ENCODE results near the gene TMEM123. TPM values are rescaled to one million over a fixed set of nuclear protein-coding genes. Genes with fewer than 3 reads are reported as not detected.

TMEM123 gene
- total and polyA plus RNA-seq, 2 of the 4 experiments (the other 2 are of a cell fraction) = 96.9 to 127 TPM

DNA sequence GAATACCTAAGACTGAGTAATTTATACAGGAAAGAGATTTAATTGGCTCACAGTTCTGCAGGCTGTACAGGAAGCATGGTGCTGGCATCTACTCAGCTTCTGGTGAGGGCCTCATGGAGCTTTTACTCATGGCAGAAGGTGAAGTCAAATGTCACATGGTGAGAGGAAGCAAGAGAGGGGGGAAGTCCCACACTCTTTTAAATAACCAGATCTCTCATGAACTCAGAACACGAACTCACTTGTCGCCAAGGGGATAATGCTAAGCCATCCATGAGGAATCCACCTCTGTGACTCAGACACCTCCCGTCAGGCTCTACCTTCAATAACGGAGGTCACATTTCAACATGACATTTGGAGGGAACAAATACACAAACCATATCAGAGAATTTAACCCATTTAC, 63.3 kb downstream of the TMEM123 start:
- ChIA-PET POLR2A (ENCODE audit: unreplicated experiment) (no interaction called here), CTCF (no interaction called here)
- no TSS peak for BruUV-seq (replicated peaks)
- dilution Hi-C loops (cut with HindIII; ENCODE audit: low sequenced_read_pairs, unreplicated experiment) (no loop called here), in situ Hi-C loops (cut with MboI; ENCODE audit: low sequenced_read_pairs) (loop anchor here (25.0 kb wide), 1 partner anchor 102 kb away; no protein-coding TSS in a partner anchor), intact Hi-C loops (cut with micrococcal nuclease) (no loop called here)
- Histone ChIP-seq H2AFZ (replicated peaks; ENCODE audit: low read length, poor library complexity) (no peak overlapping the region), H3K9me1 (ENCODE audit: insufficient read depth, low read length) (peaks cover 16% of the 10 kb centered on the region; the same call in 1 of the 2 replicates), H3K18ac (ENCODE audit: low read depth, low read length) (no peak overlapping the region), H3K36me3 (ENCODE audit: control insufficient read depth, insufficient read depth, low read length) (peaks cover 37% of the 10 kb centered on the region), H3K79me1 (ENCODE audit: low read depth in 1 of 2, low read length in 2 of 2) (peaks cover 23 to 62% of the 10 kb centered on the region in 2 experiments), H3K27ac (ENCODE audit: insufficient read depth, low read length) (no peak overlapping the region), H2BK15ac (ENCODE audit: low read depth, low read length) (no peak overlapping the region), H3K4ac (ENCODE audit: low read depth, low read length) (no peak overlapping the region), H2AK5ac (ENCODE audit: low read depth, low read length) (no peak overlapping the region), H3K9ac (ENCODE audit: low read depth, low read length) (no peak overlapping the region), H3K56ac (ENCODE audit: extremely low read depth, insufficient read depth, low read length) (no peak overlapping the region), H2BK5ac (ENCODE audit: low read depth, low read length, poor library complexity, severe bottlenecking) (no peak overlapping the region), H4K5ac (ENCODE audit: low read depth, low read length) (no peak overlapping the region), H4K8ac (ENCODE audit: low read depth in 2 of 2, low read length in 2 of 2) (no peak overlapping the region), H3K4me3 (ENCODE audit: insufficient read depth, low read depth, low read length) (no peak overlapping the region), H4K91ac (ENCODE audit: insufficient read depth, low read depth, low read length) (no peak overlapping the region), H3K14ac (replicated peaks; ENCODE audit: low read depth, low read length) (no peak overlapping the region), H3K9me3 (ENCODE audit: control insufficient read depth, insufficient read depth, low read length) (no peaks in the 10 kb centered on the region), H2BK20ac (ENCODE audit: low read depth, low read length) (no peak overlapping the region), H2BK120ac (ENCODE audit: low read depth, low read length) (no peak overlapping the region), H3K4me1 (ENCODE audit: control insufficient read depth, insufficient read depth, low read length) (no peaks in the 10 kb centered on the region), H4K20me1 (ENCODE audit: insufficient read depth, low read length) (peaks cover 29% of the 10 kb centered on the region), H3K23ac (ENCODE audit: low read depth, low read length) (no peak overlapping the region), H3K27me3 (ENCODE audit: control insufficient read depth, insufficient read depth, low read length) (no peaks in the 10 kb centered on the region), H3K4me2 (ENCODE audit: low read depth, low read length) (no peak overlapping the region), H2AK9ac (replicated peaks; ENCODE audit: low read depth, low read length, poor library complexity) (no peak overlapping the region)
- DNase-seq (no peak), ATAC-seq (ENCODE audit: low read depth) (no peak)
- TF ChIP-seq, protein P1, sequence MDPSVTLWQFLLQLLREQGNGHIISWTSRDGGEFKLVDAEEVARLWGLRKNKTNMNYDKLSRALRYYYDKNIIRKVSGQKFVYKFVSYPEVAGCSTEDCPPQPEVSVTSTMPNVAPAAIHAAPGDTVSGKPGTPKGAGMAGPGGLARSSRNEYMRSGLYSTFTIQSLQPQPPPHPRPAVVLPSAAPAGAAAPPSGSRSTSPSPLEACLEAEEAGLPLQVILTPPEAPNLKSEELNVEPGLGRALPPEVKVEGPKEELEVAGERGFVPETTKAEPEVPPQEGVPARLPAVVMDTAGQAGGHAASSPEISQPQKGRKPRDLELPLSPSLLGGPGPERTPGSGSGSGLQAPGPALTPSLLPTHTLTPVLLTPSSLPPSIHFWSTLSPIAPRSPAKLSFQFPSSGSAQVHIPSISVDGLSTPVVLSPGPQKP (IDR thresholded peaks at IDR 0.05; ENCODE audit: borderline replicate concordance, low read depth, low read length) = no peak
- TF ChIP-seq CHD1 (IDR thresholded peaks at IDR 0.05; ENCODE audit: low read depth, low read length) (no peak), CEBPB (IDR thresholded peaks at IDR 0.05; ENCODE audit: low read depth, low read length) (no peak), RFX5 (IDR thresholded peaks at IDR 0.05; ENCODE audit: low read depth, low read length) (no peak), MAFK (IDR thresholded peaks at IDR 0.05; ENCODE audit: low read depth, low read length) (no peak), POLR2A (IDR thresholded peaks at IDR 0.05; ENCODE audit: low read depth, low read length) (no peak), BHLHE40 (IDR thresholded peaks at IDR 0.05; ENCODE audit: low read depth, low read length) (no peak), RAD21 (IDR thresholded peaks at IDR 0.05; ENCODE audit: low read length) (no peak), NFE2L2 (IDR thresholded peaks at IDR 0.05; ENCODE audit: low read depth, low read length) (no peak), MAZ (IDR thresholded peaks at IDR 0.05; ENCODE audit: borderline replicate concordance, low read depth, low read length) (no peak), RCOR1 (IDR thresholded peaks at IDR 0.05; ENCODE audit: insufficient replicate concordance, low read length) (no peak), MXI1 (IDR thresholded peaks at IDR 0.05; ENCODE audit: borderline replicate concordance, low read depth, low read length) (no peak), SMC3 (IDR thresholded peaks at IDR 0.05; ENCODE audit: low read depth, low read length) (no peak), FOS (IDR thresholded peaks at IDR 0.05; ENCODE audit: low read depth, low read length) (no peak)
- TF ChIP-seq, protein P2, sequence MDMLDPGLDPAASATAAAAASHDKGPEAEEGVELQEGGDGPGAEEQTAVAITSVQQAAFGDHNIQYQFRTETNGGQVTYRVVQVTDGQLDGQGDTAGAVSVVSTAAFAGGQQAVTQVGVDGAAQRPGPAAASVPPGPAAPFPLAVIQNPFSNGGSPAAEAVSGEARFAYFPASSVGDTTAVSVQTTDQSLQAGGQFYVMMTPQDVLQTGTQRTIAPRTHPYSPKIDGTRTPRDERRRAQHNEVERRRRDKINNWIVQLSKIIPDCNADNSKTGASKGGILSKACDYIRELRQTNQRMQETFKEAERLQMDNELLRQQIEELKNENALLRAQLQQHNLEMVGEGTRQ (IDR thresholded peaks at IDR 0.05; ENCODE audit: low read depth, low read length) = no peak
- TF ChIP-seq, protein P3, sequence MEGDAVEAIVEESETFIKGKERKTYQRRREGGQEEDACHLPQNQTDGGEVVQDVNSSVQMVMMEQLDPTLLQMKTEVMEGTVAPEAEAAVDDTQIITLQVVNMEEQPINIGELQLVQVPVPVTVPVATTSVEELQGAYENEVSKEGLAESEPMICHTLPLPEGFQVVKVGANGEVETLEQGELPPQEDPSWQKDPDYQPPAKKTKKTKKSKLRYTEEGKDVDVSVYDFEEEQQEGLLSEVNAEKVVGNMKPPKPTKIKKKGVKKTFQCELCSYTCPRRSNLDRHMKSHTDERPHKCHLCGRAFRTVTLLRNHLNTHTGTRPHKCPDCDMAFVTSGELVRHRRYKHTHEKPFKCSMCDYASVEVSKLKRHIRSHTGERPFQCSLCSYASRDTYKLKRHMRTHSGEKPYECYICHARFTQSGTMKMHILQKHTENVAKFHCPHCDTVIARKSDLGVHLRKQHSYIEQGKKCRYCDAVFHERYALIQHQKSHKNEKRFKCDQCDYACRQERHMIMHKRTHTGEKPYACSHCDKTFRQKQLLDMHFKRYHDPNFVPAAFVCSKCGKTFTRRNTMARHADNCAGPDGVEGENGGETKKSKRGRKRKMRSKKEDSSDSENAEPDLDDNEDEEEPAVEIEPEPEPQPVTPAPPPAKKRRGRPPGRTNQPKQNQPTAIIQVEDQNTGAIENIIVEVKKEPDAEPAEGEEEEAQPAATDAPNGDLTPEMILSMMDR (conservative IDR thresholded peaks at IDR 0.05; ENCODE audit: low read depth, low read length) = no peak
- no CpG with 5 or more reads among the region's 4 CpGs for WGBS, 2 experiments (ENCODE audit: extremely low coverage in 2 of 2, insufficient read length in 1 of 2)
